ENCODE data around the gene PAGE2B. TPM values are rescaled to one million over a fixed set of nuclear protein-coding genes. Genes with fewer than 3 reads are reported as not detected.

The PAGE2B gene
- total and polyA plus RNA-seq, 2 donors: not detected

DNA sequence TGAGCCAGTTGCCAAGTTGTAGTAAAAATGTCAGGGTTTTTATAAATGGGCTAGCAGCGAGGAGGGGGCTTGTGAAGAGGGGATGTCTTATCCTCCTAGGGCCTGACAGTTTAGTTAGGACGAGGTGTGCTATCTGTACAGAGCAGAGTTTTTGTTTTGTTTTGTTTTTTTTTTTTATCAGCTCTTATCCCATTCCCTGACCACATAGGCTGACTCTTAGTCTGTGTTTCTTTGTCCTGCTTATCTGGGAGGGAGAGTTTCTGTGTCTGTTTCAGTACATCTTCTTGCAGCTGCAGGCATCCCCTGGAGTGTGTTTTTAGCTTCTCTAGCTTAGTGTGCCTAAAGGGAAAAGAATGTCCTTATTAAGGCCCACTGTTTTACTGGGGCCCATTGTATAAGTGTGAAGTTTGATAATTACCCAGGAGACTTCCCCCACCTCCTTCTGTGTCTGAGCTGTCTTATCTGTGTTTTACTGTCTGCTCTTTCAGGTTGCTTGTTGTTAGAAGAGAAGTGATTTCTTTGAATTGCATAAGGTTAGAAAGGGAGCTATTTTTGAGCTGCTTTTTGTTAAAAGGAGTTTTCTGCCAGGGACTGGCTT, 46.0 kb downstream of the PAGE2B start:
- DNase-seq (ENCODE audit: extremely low spot score): no peak
- Histone ChIP-seq H3K36me3 (ENCODE audit: insufficient read depth) (no peaks in the 10 kb centered on the region), H3K27ac (ENCODE audit: low read depth) (no peak overlapping the region), H3K4me3 (ENCODE audit: low read depth, low read length) (no peak overlapping the region), H3K4me1 (ENCODE audit: insufficient read depth) (no peaks in the 10 kb centered on the region)
- WGBS: 38% methylated on average over 2 of the region's 2 CpGs

DNA sequence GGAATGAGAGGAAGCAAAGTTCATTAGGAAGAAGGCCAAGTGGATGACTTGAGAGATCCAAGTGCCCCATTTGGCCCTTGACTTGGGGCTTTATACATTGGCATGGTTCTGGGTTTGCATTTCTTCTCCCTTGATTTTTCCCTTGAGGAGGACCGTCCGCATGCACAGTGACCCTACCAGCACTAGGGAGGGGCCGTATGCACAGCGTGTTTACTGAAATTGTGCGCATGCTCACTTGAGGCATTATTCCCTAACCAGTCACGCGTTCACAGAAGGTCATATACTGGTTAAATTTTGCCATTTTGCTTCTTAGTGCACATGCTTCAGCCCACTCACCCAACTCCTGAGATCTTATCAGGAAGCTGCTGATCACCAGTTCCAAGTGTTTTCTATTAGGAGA, 49.1 kb downstream of the PAGE2B start:
- Histone ChIP-seq H3K4me1 (ENCODE audit: insufficient read depth) (no peaks in the 10 kb centered on the region), H3K36me3 (ENCODE audit: insufficient read depth) (no peaks in the 10 kb centered on the region), H3K4me3 (ENCODE audit: low read depth, low read length) (no peak overlapping the region), H3K27ac (ENCODE audit: low read depth) (no peak overlapping the region)
- WGBS: 94% methylated on average over 7 of the region's 7 CpGs
- no peak for DNase-seq (ENCODE audit: extremely low spot score)

DNA sequence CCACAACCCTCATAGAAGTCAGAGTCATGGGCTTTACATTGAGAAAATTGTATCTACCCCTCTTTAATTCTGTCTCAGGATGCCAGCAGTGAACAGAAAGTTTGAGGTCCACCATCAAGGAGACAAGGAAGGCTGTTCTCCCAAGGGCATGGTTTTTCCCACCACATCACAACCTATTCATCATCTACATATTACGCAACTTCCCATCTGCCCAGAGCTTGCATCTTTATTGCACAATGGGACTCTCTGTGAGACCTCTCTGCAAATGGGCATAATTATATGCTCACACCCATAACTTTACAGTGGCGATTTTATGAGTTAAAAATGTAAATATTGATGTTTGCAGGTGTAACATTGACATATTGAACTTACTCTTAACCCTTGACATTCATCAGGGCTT, 52.9 kb downstream of the PAGE2B start:
- 60% methylated on average over 2 of the region's 2 CpGs for WGBS
- DNase-seq (ENCODE audit: extremely low spot score): no peak
- no peak overlapping the region for H3K27ac ChIP-seq (ENCODE audit: low read depth)
- H3K4me3 ChIP-seq (ENCODE audit: low read depth, low read length): no peak overlapping the region
- H3K4me1 ChIP-seq (ENCODE audit: insufficient read depth): no peaks in the 10 kb centered on the region
- no peaks in the 10 kb centered on the region for H3K36me3 ChIP-seq (ENCODE audit: insufficient read depth)

Other genes starting within 250 kb of the PAGE2B start
- gene TRO, start 154.2 kb upstream of the PAGE2B start, total RNA-seq: 56.3 TPM
- 7.2 TPM for gene TRO, start 154.2 kb upstream of the PAGE2B start, polyA plus RNA-seq
- 0.16 TPM for gene PFKFB1, start 80.8 kb upstream of the PAGE2B start, total RNA-seq
- gene PFKFB1, start 80.8 kb upstream of the PAGE2B start, polyA plus RNA-seq: 0.23 TPM
- gene APEX2, start 74.7 kb upstream of the PAGE2B start, total RNA-seq: 4.9 TPM
- gene APEX2, start 74.7 kb upstream of the PAGE2B start, polyA plus RNA-seq: 11.4 TPM
- 46.9 TPM for gene ALAS2, start 44.1 kb upstream of the PAGE2B start, total RNA-seq
- not detected for gene ALAS2, start 44.1 kb upstream of the PAGE2B start, polyA plus RNA-seq
- gene PAGE2, start 14.0 kb downstream of the PAGE2B start, total RNA-seq: not detected
- not detected for gene PAGE2, start 14.0 kb downstream of the PAGE2B start, polyA plus RNA-seq
- gene PAGE5, start 145.3 kb downstream of the PAGE2B start, total RNA-seq: not detected
- not detected for gene PAGE5, start 145.3 kb downstream of the PAGE2B start, polyA plus RNA-seq
- not detected for gene PAGE3, start 189.9 kb downstream of the PAGE2B start, total RNA-seq
- gene PAGE3, start 189.9 kb downstream of the PAGE2B start, polyA plus RNA-seq: not detected

All from urinary bladder (tissue), 4 donors.